HG03097 (cell line): ENCODE data around the gene ADRA2C.

Experiments
- ATAC-seq: cut with Tn5 transposase; IDR thresholded peaks from one replicate; pipeline ENCODE4 v1.9.1; 2021; ENCODE audit not compliant: unreplicated experiment, low FRiP score

Gene ADRA2C

GRCh38 chr4:3775005-3775404, 8.8 kb downstream of the ADRA2C start:
- ATAC-seq: no peak

- ATAC-seq: no peak
These were observed 9.4 kb downstream of the ADRA2C start for GRCh38 chr4:3775576-3775975.

GRCh38 chr4:3776166-3777032, 10.2 kb downstream of the ADRA2C start:
- no peak for ATAC-seq

- no peak for ATAC-seq
These were observed 10.8 kb downstream of the ADRA2C start for GRCh38 chr4:3777033-3777390.

GRCh38 chr4:3777669-3778068, 11.5 kb downstream of the ADRA2C start:
- no peak for ATAC-seq

- ATAC-seq: no peak
These were observed 13.3 kb downstream of the ADRA2C start for GRCh38 chr4:3779509-3779908.

- ATAC-seq: no peak
These were observed 14.4 kb downstream of the ADRA2C start for GRCh38 chr4:3780347-3781171.

- ATAC-seq: no peak
These were observed 15.2 kb downstream of the ADRA2C start for GRCh38 chr4:3781193-3781886.

GRCh38 chr4:3781997-3782930, 16.1 kb downstream of the ADRA2C start:
- ATAC-seq: no peak

GRCh38 chr4:3783693-3784306, 17.6 kb downstream of the ADRA2C start:
- ATAC-seq: no peak

GRCh38 chr4:3784454-3785291, 18.5 kb downstream of the ADRA2C start:
- ATAC-seq: no peak

GRCh38 chr4:3785292-3785565, 19.0 kb downstream of the ADRA2C start:
- no peak for ATAC-seq

- ATAC-seq: no peak
These were observed 20.1 kb downstream of the ADRA2C start for GRCh38 chr4:3786196-3786869.

GRCh38 chr4:3787489-3788365, 21.5 kb downstream of the ADRA2C start:
- no peak for ATAC-seq

GRCh38 chr4:3788366-3788660, 22.1 kb downstream of the ADRA2C start:
- no peak for ATAC-seq

GRCh38 chr4:3789587-3789986, 23.4 kb downstream of the ADRA2C start:
- ATAC-seq: no peak

- ATAC-seq: no peak
These were observed 23.9 kb downstream of the ADRA2C start for GRCh38 chr4:3790006-3790561.
